DMS 273 treated with DMSO at 0.1 percent for 48 hours (cell line): ENCODE results near the gene GNB1.

Experiments
- DNase-seq: peaks from one replicate; lab custom pipeline; 2025; lab: John Stamatoyannopoulos, UW

Gene GNB1

DNA sequence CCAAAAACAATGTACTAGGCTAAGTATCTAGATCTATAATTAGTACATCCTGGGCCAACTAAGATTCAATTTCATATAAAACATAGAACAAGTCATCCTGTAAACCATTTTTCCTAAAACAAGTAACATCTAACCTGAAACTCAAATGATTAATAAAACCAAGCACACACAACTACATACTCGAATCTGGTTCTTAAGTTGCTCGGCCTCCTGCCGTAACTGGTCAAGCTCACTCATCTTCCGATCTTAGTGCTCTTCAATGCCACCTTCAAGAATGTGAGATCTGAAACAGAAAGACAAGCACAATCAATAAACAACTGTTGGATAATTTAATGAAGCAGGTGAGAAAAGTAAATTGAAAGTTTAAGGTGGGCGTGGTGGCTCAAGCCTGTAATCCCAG lies 65.7 kb downstream of the GNB1 start:
- DNase-seq = no peak

DNA sequence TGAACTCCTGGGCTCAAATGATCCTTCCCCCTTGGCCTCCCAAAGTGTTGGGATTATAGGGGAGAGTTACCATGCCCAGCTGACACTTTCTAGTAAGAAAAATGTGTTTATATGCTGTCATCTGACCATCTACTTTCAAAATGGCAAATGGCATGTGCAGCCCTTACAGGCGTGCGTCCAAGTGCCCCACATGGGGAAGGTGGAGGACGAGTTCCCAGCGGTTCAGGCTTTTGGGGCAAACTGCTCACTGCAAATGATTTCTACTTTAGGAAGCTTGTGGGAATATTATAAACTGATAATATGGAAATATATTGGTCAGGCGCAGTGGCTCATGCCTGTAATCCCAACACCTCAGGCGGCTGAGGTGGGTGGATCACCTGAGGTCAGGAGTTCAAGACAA lies 71.1 kb downstream of the GNB1 start:
- no peak for DNase-seq

DNA sequence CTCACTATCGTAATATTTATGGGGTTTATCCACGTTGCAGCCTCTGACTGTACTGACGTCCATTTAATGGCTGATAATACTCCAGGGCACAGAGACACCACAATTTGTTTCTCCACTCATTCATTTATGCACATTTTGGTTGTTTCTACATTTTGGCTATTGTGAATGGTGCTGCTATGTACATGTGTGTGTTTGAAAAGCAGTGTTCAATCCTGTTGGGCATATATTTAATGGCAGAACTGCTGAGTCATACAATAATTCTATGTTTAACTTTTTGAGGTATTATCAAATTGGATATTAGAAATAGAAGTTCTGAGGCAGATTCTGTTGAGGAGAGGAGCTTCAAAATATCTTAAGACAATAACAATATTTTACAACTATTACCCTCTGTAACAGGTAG lies 73.7 kb downstream of the GNB1 start:
- no peak for DNase-seq

DNA sequence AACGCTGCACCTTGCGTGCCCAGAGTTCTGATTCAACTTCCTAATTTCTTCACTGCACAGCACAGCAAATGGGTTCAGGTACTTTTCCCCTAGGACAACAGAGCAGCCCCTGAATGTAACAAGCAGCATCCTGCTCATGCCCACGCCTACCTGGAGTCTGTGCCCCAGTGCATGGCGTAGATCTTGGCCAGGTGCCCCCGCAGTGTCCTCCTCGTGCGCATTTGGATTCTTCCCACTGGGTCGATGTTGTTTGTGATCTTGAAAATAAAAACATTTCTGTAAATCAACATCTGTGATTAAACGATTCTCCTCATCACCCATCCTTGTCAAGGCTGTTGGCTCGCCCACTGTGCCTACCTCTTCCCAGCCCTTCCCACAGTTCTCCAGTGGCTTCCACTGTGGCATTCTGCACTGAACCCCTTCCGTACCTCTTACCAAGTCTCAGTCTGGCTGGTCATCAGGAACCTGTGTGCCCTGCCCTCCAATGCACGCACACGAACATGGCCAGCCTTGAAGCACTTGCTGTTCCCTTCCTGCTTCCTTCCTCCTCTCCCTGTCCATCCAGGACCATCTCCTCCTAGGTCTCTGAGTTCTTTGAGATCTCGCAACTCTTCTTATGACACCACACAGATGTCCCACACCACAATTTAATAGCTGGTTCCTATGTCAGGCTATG lies 75.1 kb downstream of the GNB1 start:
- no peak for DNase-seq

- no peak for DNase-seq
These were observed 81.4 kb downstream of the GNB1 start for GRCh38 chr1:1809489-1809888.

DNA sequence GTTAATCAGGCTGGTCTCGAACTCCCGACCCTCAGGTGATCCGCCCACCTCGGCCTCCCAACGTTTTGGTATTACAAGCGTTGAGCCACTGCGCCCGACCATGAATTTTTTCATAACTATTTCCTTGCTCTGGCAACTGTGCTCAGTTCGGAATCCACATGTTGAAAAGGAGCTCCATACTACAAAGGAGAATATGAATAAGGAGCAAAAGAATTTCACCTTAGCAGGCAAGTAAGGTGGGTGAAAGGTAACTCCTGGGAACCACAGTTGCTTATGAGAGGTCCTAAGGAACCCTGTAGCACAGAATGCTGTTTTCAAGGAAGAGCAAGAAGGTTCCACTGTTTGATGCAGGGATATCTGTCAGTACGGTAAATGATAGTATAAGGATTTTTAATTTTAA lies 82.7 kb downstream of the GNB1 start:
- DNase-seq = no peak

DNA sequence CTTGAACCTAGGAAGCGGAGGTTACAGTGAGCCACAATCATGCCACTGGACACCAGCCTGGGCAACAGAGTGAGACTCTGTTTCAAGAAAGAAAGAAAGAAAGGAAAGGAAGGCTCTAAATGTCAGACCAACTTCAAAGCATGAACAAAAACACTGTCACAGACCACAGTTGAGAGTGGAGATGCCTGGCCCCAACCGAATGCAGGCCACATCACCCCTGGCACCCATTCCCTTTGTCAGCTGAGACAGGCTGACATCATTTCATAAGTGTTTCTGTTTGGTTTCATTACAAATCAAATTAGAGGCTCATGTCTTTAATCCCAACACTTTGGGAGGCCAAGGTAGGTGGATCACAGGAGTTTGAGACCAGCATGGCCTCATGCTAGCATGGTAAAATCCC lies 84.0 kb downstream of the GNB1 start:
- DNase-seq = no peak

DNA sequence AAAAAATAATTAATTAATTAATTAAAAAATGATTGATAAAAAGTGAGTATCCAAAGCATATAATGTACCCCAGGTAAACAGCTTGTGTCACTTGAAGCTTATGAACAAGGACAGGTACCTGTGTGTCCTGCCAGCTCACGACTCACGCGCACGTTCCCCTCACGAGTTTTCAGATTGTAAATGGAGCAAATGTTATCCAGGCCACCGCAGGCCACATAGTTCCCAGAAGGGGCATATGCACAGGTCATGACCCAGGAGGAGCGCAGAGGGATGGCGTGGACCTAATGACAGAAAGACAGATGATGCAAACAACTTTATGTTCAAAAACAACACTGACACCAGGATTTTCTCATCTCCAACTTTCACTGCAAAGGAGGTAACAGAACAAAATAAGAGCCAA lies 86.6 kb downstream of the GNB1 start:
- no peak for DNase-seq

GRCh38 chr1:1802871-1803270 lies 88.0 kb downstream of the GNB1 start:
- no peak for DNase-seq

DNA sequence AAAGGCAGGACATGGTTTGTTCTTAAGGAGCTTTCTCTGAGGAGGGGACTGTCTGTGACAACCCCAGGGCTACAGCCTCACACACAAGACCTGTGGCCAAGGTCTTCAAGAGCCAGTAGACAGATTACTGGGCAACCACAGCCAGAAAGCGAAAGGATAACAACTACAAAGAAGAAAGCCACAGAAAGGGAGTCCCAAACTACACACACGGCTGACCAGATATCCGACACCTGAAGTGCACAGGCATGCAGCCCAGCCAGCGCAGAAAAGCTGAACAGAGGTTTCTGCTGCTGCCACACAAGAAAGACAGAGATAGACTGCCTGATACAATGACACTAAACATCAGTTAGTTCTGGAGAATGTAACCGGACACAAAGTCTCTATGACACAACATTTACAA lies 91.2 kb downstream of the GNB1 start:
- DNase-seq = no peak

DNA sequence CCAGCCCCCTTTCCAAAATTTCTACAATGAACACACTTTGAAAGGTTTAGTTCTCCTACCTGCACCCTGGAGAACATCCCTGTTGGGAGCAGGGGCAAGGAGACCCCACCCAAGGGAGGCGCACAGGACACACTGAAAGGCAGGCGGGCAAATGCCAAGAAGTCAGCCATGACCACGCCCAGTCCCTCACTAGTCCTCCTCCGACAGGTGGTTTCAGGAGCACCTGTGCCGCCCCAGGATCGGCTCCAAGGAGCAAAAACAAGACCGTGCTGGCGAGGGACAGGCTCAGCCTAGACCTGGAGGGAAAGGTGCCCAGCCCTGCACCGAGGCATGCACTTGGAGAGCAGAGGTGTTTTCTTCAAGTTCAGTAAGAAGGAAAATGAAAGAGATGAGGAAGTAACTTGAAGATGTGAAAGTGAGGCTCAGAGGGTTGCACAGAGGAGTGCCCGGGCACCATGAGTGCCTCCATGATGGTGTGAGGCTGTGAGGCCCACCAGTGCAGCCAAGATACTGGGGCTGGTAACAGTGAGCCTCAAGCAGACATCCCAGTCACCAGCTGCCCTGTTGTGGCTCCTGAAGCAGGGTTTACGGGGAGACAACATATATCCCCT lies 93.1 kb downstream of the GNB1 start:
- no peak for DNase-seq

DNA sequence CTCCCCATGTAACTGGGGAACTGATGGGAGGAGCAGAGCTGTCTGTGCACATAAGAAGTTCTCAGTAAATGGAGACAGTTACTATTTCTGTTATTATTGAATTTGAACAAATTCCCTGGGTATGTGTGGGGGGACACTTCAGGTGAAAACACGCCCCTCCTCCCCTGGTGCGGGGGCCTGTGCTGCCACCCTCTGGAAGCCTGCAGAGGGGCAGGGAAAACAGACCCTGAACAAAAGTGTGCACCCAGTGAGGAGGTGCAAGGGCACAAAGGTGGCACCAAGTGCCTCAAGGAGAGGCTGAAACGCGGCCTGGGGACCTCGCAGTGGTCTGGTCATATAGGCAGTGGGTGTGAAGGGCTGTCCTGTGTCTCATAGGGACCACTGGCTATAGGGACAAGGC lies 94.4 kb downstream of the GNB1 start:
- DNase-seq = no peak

DNA sequence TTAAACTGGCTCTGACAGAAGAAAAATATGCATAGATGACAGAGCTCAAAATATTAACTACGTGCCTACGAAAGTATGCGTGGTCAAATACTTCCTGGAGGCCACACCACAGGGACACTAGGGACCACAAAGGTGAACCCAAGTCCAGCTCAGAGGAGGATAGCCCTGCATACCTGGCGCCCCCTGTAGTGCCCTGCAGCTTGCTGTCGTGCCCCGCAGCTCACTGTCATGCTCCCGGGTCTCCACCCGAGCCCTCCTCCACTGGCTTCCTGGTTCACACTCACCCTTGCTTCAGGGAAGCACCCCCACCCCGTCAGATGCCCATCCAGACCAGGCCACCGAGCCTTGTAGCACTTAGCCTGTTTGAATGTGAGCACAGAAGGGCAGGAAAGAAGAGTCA lies 95.9 kb downstream of the GNB1 start:
- no peak for DNase-seq

GRCh38 chr1:1793481-1794244 lies 97.2 kb downstream of the GNB1 start:
- no peak for DNase-seq

DNA sequence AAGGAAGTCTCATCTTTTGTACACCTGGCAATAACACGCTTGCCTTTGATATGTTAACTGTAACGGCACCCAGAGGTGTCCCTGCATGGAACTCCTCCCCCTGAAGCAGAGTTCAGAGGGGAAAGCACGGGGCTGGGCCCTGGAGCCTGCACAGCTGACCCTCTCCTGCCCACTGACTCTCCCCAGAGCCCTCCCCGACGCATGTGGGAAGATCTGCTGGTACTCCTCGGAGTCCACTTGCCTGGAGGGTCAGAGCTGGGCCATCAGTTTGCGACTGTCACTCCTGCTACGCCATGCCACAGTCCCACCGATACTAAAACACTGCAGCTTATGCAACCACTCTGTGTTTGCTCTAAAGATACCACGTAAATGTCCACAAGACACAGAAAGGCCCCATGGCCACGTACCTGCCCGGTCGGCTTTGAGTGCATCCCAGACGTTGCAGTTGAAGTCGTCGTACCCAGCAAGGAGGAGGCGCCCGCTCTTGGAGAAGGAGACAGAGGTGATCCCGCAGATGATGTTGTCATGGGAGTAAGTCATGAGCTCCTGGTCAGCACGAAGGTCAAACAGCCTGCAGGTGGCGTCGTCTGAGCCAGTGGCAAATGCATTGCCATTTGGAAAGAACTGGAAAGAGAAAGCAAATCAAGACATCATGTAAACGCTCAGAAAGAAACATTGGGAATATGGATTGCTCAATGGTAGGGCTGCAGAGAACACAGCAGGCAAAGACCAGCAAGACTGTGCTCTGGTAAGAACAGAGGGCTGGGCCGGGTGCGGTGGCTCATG lies 102.0 kb downstream of the GNB1 start:
- DNase-seq = no peak

- no peak for DNase-seq
These were observed 102.8 kb downstream of the GNB1 start for GRCh38 chr1:1788136-1788535.

GRCh38 chr1:1786836-1787605 lies 103.9 kb downstream of the GNB1 start:
- DNase-seq = no peak

DNA sequence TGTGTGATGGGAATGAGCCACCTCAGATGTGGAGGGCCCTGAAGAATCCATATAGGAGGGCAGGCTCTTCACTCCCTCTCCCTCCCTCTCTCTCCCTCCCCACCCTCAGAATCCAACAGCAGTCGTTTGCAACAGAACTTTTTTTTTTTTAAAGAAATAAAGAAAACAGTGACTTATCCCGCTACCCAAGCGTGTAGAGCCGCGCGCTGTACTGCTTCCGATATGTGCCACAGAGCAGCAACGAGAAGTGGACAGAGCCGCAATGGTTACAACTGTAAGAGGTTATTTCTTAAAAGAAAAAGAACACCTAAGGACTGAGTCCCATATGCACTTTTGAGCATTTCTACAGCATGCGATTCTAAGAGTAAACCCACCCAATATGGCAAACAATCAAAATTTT lies 105.2 kb downstream of the GNB1 start:
- DNase-seq = no peak

DNA sequence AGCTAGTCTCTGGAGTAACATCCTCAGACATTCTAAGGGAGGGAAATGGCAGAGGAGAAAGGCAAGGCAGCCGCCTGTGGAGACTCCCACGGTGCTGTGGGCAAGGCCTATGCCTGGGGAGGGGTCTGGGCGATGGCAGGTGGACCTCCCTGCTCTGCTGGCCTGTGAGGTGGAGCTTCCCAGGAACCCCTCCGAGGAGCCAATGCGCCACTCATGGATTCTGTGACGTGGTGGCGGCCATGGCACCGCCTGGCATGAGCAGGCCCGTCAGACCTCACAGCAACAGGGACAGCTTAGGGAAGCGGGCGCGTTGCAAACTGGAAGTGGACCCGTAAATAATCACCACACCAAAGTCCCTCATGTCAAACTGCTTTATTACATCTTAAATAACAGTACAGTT lies 106.0 kb downstream of the GNB1 start:
- DNase-seq = no peak

DNA sequence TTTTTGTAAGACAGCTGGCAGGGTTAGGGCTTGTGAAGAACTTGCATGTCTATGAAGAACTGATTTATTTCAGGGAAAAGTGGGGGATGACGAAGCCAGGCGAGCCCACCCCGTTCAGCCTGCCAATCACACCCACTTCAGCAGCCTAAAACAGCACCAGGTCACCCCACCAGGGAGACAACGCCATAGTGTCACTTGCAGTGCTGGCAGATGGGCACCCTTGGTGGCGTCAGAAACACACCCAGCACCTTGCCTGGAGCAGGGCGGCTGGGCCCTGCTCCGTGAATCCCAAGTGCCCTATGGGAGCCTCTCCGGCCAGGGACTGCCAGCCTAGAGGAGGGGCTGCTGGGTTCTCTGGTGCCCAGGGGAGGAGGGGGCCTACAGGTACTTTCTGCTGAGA lies 107.6 kb downstream of the GNB1 start:
- no peak for DNase-seq

DNA sequence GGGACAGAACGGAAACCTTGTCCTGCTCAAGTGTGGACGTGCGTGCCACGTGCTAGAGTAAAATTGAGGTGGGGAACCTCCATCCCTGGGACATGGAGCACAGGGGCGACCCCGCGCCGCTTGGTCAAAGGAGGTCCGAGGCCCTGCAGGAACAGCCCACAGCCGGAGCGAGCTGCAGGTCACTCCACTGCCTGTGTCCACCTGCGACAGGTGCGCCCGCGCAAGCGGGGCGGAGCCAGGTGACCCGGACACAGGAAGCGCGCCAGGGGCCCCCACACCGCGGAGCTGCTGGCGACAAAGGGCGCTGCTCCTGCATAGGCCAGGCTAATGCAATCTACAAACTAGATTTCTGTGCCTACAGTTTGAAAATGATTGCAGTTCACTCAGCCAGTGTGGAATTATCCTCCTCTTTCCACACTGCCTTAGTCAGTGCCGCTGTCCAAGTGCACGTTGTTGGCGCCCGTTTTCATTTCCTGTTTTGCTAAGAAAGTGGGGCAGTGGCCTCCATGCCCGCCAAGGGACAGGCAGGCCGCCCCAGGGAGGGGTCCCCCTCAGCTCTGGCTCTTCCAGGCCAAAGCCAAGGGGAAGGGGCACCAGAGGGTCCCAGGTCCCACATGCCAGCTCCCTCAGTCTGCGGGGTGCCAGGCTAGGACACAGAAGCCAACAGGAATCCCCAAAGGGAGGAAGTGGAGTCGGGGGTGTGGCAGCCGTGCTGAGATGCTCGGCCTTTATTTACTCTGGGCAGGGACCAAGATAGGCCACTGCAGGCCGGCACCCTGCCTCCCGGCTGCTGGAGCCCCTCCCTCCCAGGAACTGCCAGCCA lies 108.3 kb downstream of the GNB1 start:
- DNase-seq = no peak
